ENCODE results near the gene CAMK2G. TPM values are rescaled to one million over a fixed set of nuclear protein-coding genes. Genes with fewer than 3 reads are reported as not detected.

Gene CAMK2G
- total RNA-seq, 2 donors from 2014 or later: 78.8 to 149 TPM

DNA sequence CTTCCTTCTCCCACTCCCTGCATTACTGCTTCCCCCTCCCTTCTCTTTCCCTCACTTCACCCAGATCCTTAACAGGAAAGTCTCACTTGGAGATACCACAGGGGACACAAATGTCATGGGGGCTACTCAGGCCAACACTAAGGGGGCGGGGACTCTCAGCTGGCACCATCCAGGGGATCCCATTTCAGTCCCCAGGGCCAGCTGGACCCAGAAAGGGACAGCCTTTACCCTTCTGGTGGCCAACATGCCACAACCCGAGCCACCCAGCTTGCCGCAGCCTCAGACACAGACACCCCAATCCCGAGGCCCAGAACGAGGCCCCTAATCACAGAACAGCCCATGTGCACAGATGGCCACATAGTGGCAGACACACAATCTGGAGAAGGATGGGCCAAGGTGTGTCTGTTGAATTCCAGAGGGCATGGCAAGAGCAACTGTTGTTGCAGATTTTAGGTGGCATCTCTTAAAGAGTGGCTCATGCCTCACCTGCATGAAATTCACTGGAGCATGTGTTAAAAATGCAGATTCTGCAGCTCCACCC is 5.6 kb downstream of the CAMK2G start:
- H3K27ac ChIP-seq: peak overlapping the region; percentile 83 to 90
- TF ChIP-seq, protein P1, sequence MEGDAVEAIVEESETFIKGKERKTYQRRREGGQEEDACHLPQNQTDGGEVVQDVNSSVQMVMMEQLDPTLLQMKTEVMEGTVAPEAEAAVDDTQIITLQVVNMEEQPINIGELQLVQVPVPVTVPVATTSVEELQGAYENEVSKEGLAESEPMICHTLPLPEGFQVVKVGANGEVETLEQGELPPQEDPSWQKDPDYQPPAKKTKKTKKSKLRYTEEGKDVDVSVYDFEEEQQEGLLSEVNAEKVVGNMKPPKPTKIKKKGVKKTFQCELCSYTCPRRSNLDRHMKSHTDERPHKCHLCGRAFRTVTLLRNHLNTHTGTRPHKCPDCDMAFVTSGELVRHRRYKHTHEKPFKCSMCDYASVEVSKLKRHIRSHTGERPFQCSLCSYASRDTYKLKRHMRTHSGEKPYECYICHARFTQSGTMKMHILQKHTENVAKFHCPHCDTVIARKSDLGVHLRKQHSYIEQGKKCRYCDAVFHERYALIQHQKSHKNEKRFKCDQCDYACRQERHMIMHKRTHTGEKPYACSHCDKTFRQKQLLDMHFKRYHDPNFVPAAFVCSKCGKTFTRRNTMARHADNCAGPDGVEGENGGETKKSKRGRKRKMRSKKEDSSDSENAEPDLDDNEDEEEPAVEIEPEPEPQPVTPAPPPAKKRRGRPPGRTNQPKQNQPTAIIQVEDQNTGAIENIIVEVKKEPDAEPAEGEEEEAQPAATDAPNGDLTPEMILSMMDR (IDR thresholded peaks at IDR 0.05): no peak
- peaks cover 62 to 97% of the 10 kb centered on the region in 2 donors for H3K4me1 ChIP-seq (ENCODE audit: control insufficient read depth in 1 of 2, low read depth in 2 of 2)
- peaks cover 23% of the 10 kb centered on the region for H3K36me3 ChIP-seq
- no peak overlapping the region for H3K4me3 ChIP-seq
- no peak for ATAC-seq (ENCODE audit: insufficient number of reproducible peaks, low FRiP score, low read depth)
- no peaks in the 10 kb centered on the region for H3K9me3 ChIP-seq
- no peak for DNase-seq (ENCODE audit: low spot score)
- no peaks in the 10 kb centered on the region for H3K27me3 ChIP-seq (replicated peaks; ENCODE audit: insufficient read depth)

DNA sequence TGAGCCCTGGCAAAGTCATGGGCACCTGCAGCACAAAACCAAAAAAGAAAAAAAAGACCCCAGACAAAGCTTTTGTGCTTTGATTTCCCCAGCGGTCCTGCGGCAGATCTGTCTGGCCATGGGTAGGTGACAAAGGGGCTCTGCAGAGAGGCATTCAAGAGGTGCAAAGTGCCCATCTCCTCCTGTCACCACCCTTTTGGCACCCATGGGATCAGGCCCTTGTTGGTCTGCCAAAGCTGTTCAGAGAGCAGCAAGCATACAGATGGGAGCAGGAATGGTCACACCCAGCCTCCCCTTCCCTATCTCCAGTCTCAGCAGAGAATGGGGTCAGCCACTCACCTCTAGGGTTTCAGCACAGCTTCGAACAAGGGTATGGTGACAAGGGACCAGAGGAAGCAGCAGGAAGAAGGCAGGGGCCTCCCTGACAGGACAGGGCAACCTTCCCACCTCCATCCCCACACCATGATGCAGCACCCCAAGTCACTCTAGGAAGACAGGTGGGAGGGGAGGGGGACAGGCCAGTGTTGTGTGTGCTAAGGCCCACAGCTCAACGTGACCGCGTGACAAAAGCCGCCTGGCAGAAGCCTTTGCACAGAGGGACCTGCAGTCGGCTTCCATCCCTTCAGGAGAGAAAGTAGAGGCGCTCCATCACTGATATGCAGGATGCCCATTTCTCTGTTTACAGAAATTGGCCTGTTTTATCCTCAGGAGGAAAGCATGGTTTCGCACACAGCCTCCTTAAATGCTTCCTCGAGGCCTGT is 6.3 kb downstream of the CAMK2G start:
- H3K27ac ChIP-seq: peak overlapping the region; percentile 83 to 90
- no peaks in the 10 kb centered on the region for H3K27me3 ChIP-seq (replicated peaks; ENCODE audit: insufficient read depth)
- TF ChIP-seq, protein P1 (IDR thresholded peaks at IDR 0.05): no peak
- DNase-seq (ENCODE audit: low spot score) (no peak), ATAC-seq (ENCODE audit: insufficient number of reproducible peaks, low FRiP score, low read depth) (no peak)
- H3K36me3 ChIP-seq: peaks cover 23% of the 10 kb centered on the region
- H3K4me1 ChIP-seq (ENCODE audit: control insufficient read depth in 1 of 2, low read depth in 2 of 2): peaks cover 62 to 100% of the 10 kb centered on the region in 2 donors
- no peaks in the 10 kb centered on the region for H3K9me3 ChIP-seq
- H3K4me3 ChIP-seq: peak overlapping the region; percentile 50

- Histone ChIP-seq H3K4me1 (ENCODE audit: control insufficient read depth in 1 of 2, low read depth in 2 of 2) (peaks cover 63 to 100% of the 10 kb centered on the region in 2 donors), H3K36me3 (peaks cover 23% of the 10 kb centered on the region), H3K4me3 (peak overlapping the region; percentile 50), H3K27me3 (replicated peaks; ENCODE audit: insufficient read depth) (no peaks in the 10 kb centered on the region), H3K27ac (peak overlapping the region; percentile 83 to 90), H3K9me3 (no peaks in the 10 kb centered on the region)
- DNase-seq (ENCODE audit: low spot score) (no peak), ATAC-seq (ENCODE audit: insufficient number of reproducible peaks, low FRiP score, low read depth) (no peak)
- TF ChIP-seq, protein P1 (IDR thresholded peaks at IDR 0.05): no peak
These were observed 7.1 kb downstream of the CAMK2G start for GRCh38 chr10:73867126-73867807.

GRCh38 chr10:73866621-73867020 is 7.7 kb downstream of the CAMK2G start:
- H3K4me3 ChIP-seq: no peak overlapping the region
- H3K27ac ChIP-seq: peak overlapping the region; percentile 83 to 90
- H3K36me3 ChIP-seq: peaks cover 23% of the 10 kb centered on the region
- TF ChIP-seq, protein P1 (IDR thresholded peaks at IDR 0.05): no peak
- H3K4me1 ChIP-seq (ENCODE audit: control insufficient read depth in 1 of 2, low read depth in 2 of 2): peaks cover 57 to 99% of the 10 kb centered on the region in 2 donors
- H3K27me3 ChIP-seq (replicated peaks; ENCODE audit: insufficient read depth): no peaks in the 10 kb centered on the region
- ATAC-seq (ENCODE audit: insufficient number of reproducible peaks, low FRiP score, low read depth): no peak
- no peak for DNase-seq (ENCODE audit: low spot score)
- H3K9me3 ChIP-seq: no peaks in the 10 kb centered on the region
